Left renal cortex interstitium (tissue), 4 donors: ENCODE results near the gene PIEZO1. TPM values are rescaled to one million over a fixed set of nuclear protein-coding genes. Genes with fewer than 3 reads are reported as not detected.

ENCODE experiments used
- DNase-seq, 4 donors: peaks; one replicate each; pipeline ENCODE4 v3.0.0-alpha.2; 2013; ENCODE audit warnings: low read depth in 4 of 4, low spot score in 2 of 4, missing footprints in 1 of 4
- polyA plus RNA-seq, 4 donors: library from polyadenylated mRNA; unstranded; fragments of 120-200 nt; gene quantifications; one replicate each; pipeline ENCODE4 v1.2.1, GENCODE V29; 2013; ENCODE audit not compliant: insufficient read length in 4 of 4

Gene PIEZO1
- polyA plus RNA-seq, 4 donors = 23.9 to 55.2 (median 44.8) TPM

DNA sequence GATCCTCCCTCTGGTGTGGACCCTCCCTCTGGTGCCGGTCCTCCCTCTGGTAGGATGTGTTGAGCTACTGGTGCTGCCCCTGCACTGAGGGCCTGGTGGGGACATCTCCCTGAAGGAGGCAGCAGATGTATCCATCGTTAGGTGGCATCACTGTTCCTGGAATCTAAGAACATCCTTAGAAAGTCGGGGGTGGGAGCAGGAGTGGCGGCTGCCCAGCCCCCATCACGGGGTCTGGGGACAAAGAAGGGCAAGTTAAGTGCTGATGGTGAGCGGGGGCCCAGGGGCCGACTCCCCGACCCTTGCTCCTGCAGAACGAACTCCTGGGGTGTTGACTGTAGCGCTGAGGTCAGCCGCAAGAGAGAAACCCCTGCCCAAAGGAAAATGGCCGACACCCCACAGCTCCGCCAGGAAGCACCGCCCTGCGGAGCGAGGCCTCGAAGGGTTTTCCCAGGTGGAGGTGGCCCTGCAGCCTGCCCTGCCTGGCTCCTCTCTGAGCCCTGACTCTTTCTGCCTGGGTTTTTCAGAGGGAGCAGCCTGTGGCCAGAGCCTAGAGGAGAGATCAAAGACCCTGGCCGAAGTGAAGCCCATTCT lies 73.2 kb downstream of the PIEZO1 start:
- no peak for DNase-seq

DNA sequence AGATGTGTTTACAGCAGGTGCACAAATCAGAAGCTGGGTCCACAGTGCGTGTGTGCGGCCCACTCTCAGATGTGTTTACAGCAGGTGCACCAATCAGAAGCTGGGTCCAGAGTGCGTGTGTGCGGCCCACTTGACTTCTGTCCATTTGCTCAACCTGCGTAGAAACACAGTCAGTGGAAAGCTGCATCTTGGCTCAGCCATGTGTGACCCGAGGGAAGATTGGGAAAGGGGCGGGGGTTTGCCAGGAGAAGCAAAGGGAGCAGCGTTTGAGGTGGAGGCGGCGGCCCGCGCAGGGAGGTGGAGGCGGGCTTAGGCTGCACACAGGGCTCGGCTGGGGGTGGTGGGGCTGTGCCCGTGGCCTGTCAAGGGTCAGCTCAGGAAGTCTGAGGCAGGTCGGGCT lies 74.5 kb downstream of the PIEZO1 start:
- DNase-seq = no peak

DNA sequence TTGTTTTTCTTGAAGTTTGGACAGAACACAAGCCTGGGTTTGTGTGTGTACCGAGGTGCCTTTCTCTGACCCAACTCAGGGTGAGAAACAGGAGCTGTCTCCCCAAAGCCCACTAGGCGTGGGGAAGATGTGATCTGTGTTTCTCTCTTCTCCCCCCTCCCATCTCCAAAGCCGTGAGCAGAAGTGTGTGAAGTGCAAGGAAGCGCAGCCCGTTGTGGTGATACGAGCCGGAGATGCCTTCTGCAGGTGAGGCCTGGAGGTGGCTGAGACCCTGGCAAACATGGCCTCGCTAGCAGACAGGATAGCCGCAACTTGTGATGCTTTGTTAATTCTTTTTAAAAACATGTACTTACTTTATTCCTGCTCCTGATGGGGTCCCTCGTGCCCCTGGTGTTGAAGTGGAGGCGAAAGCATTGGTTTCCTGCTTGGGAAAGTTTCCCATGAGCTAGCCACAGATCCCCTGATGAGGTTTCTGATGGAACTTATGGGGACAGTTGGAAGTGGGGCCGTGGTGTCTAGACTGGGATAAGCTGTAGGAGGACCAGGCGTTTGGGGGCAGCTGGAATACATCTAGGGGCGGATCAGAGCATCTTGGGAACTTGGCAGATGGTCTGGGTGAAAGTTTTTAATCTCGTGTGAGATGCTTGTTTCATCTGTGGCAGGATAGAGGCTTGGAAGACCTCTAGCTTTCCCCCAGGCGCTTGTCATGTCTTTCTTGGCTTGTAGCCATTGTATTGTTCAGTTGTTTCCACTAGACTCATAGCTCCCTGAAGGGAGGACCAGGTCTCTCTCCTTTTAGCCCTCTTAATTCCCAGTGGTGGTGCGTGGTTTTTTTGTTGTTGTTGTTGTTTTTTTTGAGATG lies 77.8 kb downstream of the PIEZO1 start:
- no peak for DNase-seq

DNA sequence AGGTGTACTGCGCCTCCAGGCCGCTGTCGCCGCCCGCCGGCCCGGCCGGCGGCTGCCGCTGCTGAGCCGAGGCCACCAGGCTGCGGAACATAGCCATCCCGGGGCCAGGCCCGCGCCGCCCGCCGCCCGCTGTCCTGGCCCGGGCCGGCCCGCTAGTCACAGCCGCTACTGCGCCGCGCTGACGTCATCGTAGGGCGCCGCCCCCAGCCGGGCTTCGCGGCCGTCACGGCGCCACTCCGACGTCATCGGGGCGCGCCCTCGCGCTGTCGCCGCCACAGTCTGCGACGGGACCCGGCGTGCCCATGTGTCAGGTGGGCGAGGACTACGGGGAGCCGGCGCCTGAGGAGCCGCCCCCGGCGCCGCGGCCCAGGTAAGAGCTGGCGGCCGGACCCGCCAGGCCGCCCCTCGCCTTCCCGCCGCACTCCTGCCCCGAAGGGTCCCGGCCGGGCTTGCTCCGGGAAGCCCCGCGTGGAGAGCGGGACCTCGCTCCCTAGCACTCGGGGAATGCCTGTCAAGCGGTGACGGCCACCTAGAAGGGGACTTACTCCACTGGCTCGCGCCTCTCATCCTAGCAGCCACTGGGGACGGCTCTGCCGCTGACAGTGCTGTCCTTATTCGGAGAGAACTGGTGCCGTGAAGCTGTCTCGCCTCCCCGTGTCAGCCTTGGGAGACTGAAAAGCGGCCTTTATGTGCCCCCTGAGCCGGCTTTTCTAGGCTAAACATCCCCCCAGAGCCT lies 78.6 kb downstream of the PIEZO1 start, which contains the start of the genes CTU2 and RNF166:
Gene CTU2, plus strand, starts transcription at position 275 of the 736 bp plus-strand sequence. Its CDS starts 28 bp downstream, at position 303.
Gene RNF166, minus strand, starts transcription at position 180 of the 736 bp plus-strand sequence. Its CDS starts 83 bp downstream, at position 97.
- peak; percentile 48 to 72 (median 64) for DNase-seq

DNA sequence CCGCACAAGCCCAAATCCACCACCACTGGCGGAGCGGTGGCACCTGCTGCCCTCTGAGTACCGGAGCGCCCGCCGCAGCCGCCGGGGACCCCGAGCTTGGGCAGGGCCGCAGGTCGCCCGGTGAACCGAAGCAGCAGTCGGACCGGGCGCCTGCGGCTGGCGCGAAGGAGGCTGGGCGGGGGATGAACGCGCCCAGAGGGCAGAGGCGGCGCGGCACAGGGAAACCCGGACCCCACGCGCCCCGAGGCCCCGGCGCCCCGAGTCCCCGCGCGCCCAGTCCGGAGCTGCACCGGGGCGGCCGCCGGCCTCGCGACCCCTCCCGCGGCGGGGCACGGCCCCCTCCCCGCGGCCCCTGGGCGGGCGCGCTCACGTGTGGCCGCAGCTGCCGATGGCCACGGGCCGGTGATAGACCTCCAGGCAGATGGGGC lies 79.2 kb downstream of the PIEZO1 start:
- no peak for DNase-seq

DNA sequence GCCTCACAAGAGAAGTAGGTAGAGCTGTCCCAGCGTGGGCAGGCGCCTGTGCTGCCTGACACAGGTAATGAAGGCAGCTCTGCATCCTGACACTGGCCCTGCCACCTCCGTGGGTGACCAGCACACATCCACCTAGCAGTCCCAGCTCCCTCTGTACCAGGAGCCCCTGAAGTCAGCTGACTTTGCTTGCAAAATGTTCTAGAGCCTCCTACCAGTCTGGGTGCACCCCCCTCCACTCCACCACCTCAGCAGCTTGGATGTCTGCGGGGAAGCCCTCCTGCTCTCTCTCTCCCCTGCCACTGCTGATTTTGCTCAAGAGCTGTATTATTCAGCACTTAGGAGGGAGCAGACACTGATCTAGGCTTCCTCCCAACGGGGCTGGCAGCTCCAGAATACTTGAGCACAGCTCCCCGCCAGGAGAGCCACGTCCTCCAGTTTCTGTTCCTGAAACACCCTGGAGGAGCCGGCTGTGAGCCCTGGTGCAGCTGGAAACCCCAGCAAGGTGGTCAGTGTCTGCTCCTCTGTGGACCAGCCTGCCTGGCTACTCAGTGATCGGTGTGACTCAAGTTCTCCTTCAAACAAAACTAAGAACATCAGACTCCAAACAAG lies 79.8 kb downstream of the PIEZO1 start:
- no peak for DNase-seq

- DNase-seq = no peak
These were observed 81.3 kb downstream of the PIEZO1 start for GRCh38 chr16:88703486-88704309.

DNA sequence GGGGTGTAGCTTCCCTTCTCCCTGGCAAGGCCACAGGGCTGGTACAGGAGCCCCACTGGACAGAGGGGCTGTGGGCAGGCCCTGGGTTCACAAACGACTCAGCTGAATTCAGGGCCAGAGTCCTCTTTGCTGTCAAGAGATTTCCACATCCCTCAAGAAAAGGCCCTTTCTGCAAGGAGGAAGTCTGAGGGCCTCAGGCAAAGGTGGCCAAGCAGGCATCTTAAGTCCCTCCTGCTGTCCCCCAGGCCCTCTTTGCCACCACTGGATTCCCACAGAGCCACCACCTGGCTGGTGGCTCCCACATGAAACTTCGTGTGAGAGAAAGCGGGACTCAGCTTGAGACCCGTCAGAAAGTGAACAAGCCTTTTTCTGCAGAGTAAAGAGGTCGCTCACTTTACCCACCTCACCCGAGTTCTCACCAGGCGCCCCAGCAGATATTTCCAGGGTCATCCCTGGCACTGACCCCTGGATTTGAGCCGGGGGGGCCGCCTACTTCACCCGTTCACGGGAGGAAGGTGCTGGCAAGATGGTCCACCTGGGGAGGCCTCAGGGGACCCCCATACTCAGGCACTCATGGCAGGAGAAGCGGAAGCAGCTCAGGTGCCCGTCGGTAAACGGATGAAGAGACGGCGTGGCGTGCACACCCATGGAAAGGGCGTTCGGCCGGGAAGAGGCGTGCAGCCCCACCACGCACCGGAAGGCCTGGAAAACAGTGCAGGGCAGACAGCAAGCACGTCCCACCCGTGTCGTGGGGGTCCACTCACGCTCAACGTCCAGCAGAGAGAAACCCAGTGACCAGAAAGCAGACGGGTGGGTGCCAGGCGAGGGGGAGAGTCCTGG lies 82.4 kb downstream of the PIEZO1 start:
- no peak for DNase-seq

DNA sequence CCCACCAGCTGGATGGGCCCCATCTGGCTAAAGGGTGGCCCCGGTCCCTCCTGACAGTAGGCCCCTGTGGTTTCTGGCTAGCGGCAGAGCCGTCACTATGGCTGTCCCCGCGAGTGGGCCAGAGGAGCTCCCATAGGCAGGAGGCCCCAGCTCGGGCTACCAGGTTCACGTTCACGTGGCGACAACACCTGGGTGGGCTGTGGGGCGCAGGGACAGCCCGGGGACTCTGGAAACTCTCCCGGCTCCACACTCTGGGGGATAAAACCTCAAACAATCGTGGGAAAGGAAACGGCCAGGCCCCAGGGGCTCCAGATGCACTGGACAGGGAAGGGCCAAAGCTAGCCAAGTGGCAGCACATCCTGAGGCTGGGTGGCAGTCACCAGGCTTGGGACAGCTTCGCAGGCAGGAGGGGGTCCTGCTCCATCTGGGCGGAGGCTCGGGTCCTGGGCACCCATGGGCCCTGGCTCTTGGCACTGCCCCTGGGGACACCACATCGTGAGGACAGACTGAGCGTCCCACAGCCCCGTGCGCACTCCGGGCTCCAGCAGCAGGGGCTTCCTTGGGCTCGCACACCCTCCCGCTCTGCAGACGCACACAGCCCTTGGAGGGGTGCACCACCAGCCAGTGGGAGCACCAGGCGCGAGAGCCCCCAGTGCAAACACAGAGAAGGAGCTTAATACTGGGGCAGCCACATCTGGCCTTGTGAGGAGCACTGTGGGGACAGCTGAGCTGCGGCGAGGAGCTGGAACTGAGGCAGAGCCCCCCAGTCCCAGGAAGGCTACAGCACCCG lies 83.2 kb downstream of the PIEZO1 start:
- DNase-seq = no peak

- no peak for DNase-seq
These were observed 84.2 kb downstream of the PIEZO1 start for GRCh38 chr16:88700636-88701482.

GRCh38 chr16:88700322-88700635 lies 84.7 kb downstream of the PIEZO1 start:
- no peak for DNase-seq

DNA sequence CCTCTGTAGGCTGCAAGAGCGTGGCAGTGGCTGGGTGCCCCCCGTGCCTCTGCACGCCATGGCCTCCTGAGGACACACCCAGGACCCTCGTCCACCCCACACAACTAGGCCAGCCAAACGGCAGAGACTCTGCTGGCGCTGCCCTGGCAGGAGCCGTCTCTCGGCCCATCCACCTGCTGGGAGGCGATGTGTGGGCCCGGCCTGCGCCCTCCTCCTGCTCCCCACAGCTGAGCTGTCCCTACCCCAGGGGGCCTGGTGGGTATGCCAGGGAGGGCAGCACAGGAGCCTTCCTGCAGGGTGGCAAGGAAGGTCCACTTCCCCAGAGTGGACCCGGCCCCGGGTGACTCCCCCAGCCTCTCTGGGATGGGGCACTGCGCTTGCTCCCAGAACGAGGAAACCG lies 85.8 kb downstream of the PIEZO1 start:
- DNase-seq = no peak

GRCh38 chr16:88698646-88699045 lies 86.4 kb downstream of the PIEZO1 start:
- DNase-seq = no peak

DNA sequence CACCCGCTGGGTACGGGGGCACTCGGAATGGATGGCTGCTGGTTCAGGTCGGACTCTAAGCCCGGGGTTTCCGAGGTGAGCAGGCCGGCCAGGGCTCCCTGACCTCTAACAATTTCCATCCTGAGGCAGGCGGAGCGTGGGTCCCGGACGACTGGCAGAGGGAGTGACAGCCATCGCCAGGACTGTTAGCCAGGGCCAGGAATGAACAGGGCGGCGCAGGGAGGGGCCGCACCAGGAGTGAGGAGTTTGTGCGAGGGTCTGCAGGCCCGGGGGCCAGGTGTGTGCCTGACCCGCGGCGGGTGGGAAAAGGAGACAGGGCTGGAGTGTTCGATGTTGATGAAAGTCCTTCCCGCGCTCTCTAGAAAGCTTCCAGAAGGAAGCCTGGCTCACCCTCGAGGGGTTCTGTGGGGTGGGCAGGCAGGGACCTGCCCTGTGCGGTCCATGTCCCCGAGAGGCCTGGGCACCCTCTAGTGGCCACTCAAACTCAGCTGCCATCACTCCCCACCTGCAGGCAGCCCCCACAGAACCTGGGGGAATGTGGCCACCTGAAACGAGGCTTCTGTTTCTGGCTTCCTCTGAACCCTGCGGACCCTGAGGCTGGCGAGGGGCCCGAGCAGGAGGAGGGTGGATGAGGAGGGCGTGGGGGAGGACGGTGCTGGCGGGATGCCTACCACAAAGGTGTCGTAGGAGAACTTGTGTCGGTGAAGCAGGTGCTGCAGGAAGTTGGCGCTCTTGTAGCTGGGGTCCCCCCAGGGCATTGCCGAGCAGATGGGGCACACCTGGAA lies 87.0 kb downstream of the PIEZO1 start:
- no peak for DNase-seq

- no peak for DNase-seq
These were observed 87.7 kb downstream of the PIEZO1 start for GRCh38 chr16:88697116-88697830.

DNA sequence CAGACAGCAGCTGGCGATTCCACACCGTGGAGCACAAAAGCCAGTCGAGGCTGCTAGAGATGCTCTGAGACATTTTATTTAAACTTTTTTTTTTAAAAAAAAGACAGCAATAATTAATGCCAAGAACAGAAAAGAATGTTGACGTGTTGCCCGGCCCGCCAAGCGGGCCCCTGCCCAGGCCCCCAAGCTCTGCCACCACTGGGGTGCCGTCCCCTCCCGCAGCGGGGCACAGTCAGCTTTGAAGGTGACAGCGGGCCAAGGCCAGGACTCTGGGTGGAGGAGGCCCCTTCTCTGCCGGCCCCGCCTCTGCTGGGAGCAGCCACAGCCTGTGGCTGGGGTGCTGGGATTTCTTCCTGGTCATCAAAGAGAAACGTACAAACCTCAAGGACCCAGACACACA lies 88.6 kb downstream of the PIEZO1 start:
- DNase-seq = no peak
